Gastrocnemius medialis (tissue), 4 donors: ENCODE data around the gene MOBP.

ENCODE experiments used
- CTCF ChIP-seq, 5 experiments: fragments of 450-650 bp in 3 of 5; fragments of 200-600 bp in 2 of 5; sonication (generic) in 2 of 5; IDR thresholded peaks in 4 of 5; conservative IDR thresholded peaks in 1 of 5; 1 replicate in 4 of 5; 2 replicates in 1 of 5; pipeline ENCODE4 v1.5.1; 2016 to 2019; ENCODE audit warnings: antibody characterized with exemption in 5 of 5, mild to moderate bottlenecking in 3 of 5, moderate library complexity in 3 of 5
- POLR2A ChIP-seq, 2 donors: fragments of 450-650 bp; IDR thresholded peaks; one replicate each; pipeline ENCODE4 v1.6.1; 2017; ENCODE audit warnings: antibody characterized with exemption in 2 of 2, mild to moderate bottlenecking in 2 of 2, moderate library complexity in 2 of 2

GRCh38 chr3:39429466-39429865, 38.0 kb upstream of the MOBP start:
- no peak for TF ChIP-seq CTCF (IDR thresholded peaks at IDR 0.05 in 4 of 5, conservative IDR thresholded peaks at IDR 0.05 in 1 of 5)
- TF ChIP-seq POLR2A (IDR thresholded peaks at IDR 0.05): no peak
